HG02938 (cell line): ENCODE data around the gene ZBTB16.
"Not testable (repeated sequence)": the region's sequence is repeated elsewhere in the genome, so short reads cannot be mapped to it uniquely, and the experiment has no call there.

Source experiments
- ATAC-seq: cut with Tn5 transposase; IDR thresholded peaks from one replicate; pipeline ENCODE4 v1.9.1; 2021; ENCODE audit warnings: mild to moderate bottlenecking, moderate library complexity; ENCODE audit not compliant: unreplicated experiment

The ZBTB16 gene

DNA sequence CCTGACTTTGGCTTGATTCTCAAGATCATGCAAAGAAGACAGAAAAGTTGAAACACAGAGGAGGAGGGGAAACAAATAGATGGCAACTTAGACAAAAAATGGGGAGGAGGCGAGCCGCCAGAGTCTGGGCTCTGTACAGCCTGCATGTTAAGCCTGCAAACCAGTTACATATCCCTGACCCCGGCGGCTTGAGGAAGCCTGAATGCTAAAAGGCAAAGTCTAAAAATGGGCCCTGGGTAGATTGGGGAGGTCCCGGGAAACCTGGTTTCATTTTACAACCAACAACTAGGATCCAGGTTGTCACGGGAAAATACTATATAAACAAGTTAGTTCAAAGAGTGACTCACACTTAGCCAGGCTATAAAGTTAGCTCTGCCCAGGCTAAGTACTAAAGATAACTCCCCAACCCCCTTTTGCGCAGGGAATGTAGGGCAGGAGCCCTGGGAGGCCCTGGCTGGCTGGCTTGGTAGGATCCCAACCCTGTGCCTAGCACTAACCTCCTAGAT is 18.8 kb upstream of the ZBTB16 start:
- ATAC-seq: no peak

DNA sequence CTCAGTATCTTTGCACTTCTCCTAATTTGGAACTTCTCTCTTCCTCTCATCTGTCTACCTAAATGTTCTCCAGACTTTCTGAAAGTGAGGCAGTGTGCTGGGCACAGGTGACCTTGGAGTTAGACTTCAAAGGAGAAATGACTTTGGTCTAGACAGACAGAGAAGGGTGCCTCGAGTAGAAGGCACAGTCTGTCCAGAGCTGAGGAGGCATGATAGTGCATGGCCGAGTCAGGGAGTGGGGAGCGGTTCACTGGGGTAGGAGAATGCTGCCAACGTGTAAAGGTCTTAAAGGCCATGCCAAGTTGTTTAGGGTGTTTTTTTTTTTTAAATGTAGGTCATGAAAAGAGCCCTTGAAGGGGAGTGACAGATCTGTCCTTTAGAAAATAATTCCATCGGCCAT is 17.3 kb upstream of the ZBTB16 start:
- ATAC-seq: no peak

DNA sequence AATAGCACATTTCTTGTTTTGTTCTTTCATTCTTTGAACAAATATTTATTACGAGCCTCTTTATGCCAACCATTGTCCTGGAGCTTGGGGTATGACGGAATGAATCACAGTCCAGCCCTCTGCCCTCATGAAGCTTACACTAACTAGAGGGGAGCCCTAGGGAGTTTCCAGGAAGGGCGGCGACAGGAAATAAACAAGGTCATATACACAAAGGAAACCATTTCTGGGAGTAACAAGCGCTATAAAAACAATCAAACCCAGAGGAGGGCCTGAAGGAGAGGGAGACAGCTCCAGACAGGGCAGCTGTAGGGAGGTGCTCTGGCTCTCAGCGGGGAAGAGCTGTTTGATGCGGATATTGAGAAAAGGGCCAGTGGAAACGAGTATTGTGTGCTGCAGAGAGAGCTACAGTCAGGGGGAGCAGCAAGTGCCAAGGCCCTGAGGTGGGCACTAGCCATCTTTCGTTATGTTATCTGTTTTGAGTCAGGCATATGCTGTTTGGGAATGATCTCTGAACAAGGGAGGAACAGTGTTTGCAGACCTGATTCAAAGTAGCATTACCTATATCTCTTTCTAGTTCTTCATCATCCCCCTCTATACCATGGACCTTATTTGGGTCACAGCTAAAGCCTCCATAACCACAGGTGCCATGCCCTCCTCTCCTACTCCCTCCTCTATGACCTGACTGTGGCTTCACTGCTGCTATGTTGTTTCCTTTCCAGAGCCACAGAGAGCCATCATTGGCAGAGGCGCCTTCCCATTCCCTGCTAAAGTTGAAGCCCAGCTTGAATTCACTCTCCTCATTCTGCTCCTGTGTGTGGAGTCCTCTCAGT is 15.3 kb upstream of the ZBTB16 start:
- no peak for ATAC-seq

DNA sequence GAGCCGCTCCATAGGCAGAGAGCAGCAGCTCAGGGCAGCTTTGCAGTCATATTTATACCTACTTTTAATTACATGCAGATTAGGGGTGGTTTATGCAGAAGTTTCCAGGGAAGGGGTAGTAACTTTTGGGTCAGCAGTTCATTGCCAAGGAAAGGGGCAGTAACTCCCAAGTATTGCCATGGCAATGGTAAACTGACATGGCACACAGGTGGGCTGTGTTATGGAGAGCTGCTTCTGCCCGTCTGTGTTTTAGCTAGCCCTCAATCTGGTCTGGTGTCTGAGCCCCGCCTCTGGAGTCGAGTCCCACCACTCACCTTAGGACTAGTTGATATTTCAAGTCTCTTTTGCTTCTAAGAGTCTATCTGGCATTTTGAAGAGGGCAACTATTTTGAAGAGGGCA is 12.2 kb upstream of the ZBTB16 start:
- no peak for ATAC-seq

DNA sequence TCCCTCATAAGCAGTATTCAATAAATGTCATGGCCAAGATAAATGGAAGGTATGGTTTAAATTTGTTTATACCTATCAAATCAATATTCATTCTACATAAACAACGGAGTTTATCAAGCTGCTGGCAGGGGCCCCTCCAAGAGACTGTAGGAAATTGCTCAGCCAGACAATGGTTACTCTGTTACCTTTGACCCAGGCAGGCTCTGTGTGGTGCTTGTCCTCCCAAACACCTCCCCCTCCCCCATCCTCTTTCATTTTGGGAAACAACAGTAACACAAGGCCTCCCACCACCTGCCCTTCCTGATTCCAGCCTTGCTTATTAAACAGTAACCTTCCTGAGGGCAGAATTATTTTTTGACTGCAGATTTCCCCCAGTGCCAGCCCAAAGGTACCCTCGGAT is 10.5 kb upstream of the ZBTB16 start:
- no peak for ATAC-seq

DNA sequence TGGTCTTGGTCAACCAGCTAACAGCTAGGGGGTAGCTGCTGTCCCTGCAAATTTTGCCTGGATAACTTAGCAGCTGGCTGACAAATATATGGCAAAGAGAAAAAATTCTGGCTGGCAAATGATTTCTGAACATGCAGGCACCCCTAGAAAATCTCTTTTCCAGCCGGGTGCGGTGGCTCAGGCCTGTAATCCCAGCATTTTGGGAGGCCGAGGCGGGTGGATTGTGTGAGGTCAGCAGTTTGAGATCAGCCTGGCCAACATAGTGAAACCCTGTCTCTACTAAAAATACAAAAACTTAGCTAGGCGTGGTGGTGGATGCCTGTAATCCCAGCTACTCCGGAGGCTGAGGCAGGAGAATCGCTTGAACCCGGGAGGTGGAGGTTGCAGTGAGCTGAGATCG is 9.7 kb upstream of the ZBTB16 start:
- not testable (repeated sequence) for ATAC-seq

DNA sequence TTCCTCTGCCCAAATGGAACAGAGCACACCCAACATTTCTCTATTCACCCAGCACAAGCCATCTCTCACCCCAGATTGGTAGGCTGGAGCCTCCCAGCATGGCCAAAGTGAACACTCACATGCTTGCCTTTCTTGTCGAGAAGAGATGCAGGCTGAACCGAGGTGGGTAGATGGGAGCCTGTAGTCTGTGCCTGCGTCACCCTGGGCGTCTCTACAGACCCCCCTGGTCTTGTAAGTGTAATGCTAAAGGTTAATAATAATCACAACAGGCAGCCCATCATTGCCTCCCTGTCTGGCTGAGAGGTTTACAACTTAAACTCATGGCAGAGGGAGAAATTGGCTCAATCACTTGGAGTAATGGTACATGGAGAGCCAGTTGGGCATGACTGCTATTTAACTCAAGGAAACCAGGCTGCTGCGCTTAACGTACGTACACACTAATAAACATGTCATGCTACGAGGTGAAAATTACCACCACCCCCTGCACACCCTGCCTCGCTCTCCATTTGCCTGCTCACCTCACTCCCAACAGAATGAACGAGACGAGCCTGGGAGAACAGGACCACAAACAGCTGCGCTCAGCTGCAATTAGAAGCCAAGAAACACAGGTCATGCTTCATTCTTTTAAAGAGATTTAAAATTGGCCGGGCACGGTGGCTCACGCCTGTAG is 9.1 kb upstream of the ZBTB16 start:
- no peak for ATAC-seq

DNA sequence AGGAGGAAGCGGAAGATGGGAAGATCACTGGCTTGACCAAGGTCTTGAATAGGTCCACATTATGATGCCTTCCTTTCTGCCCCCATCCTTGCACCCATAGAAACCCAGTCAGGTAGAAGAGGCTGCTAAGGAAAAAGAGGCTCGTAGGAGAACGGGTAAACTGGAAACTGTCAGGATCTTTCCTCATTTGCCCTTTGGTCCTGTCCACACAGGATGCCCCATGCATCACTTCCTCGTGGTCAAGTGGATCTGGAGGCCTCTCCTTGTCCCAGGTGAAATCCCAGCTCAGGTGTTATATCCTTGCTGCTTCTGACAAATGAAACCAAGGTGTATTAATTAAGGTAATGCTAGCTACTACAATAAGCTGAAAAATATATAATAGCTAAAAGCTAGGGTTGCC is 8.0 kb upstream of the ZBTB16 start:
- no peak for ATAC-seq

DNA sequence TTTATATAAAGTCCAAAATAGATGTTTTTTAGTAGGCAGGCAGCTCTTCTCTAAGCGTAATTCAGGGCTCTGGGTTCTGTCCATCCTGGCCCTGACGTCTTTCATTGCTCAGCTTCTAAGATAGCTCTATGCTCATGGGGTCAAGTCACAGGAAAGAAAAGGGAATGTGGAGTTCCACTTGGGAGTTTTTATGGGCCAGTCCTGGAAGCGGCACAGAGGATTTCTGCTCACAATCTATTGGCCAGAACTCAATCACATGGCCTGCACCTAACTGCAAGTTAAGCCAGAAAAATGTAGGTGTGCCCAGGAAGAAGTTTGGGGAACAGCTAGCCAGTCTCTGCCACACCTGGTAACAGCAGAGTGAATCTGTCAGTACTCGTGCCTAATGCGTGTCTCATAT is 7.4 kb upstream of the ZBTB16 start:
- no peak for ATAC-seq

DNA sequence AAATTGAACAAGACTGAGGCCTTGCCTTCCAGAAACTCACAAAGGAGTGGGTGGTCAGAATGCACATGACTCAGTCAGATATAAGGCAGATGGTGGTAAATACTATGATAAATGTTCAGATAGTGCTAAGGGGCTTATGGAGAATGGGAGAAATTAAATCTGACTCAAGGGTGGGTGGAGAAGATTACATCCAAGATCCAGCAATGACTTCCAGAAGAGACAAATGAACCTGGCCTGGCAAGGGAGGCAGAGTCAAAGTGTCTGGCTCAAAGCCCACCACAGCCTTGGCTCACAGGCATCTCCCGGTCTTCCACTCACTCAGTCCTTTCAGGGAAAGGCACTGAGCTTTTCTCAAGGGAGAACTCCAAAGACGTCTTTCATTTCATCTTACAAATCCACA is 6.1 kb upstream of the ZBTB16 start:
- no peak for ATAC-seq

DNA sequence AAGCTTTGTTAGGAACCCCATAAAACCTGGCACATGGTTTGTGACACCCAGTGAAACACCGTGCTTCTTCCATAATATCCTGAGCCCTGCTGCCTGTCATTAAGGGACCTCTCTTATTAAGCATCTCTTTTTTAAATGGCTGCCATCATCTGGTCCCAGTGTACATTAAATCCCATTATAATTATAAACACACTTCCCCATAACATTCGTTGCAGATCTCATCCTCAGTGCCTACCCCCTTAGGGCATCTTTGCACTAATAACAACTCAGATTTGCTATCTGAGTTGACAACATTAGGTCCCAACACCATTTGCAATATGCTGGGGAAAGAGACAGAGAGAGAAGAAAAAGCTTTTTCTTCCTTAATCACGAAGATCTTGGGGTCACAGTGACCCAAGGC is 4.7 kb upstream of the ZBTB16 start:
- ATAC-seq: no peak

DNA sequence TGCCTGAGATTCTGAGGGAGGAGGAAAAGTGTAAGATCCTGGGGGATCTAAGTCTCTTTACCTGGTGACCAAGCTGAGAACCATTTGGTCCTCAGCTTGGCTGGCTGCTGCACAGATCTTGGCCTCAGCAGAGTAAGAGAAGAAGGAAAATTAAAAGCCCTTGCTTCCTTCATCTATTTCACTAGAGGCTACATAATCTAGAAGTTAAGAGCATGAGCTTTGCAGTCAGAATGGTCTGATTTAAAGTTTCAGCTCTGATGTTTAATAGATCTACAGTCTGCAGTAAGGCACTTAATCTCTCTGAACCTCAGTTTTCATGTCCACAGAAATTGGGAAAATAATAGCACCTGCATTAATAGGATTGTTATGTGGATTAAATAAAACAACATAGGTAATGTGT is 3.1 kb upstream of the ZBTB16 start:
- no peak for ATAC-seq

DNA sequence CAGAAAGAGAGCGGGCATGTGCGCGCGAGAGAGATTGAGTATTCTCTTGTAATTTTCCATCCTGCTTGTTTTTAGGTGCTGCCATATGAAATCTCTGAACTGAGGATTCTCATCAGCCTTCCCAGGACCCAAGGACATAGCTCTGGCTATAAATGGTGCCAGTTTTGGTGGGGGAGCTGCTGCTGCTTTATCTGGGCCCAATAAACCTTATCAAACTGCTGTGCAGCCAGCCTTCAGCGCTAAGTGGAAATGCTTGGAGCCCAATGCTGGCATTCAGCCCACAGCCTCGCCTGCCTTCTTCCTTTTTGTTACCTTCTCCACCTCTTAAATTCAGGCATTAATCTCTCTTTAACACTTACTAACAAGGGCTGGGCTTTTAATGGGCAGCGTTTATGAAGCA is 2.4 kb upstream of the ZBTB16 start:
- ATAC-seq: no peak

DNA sequence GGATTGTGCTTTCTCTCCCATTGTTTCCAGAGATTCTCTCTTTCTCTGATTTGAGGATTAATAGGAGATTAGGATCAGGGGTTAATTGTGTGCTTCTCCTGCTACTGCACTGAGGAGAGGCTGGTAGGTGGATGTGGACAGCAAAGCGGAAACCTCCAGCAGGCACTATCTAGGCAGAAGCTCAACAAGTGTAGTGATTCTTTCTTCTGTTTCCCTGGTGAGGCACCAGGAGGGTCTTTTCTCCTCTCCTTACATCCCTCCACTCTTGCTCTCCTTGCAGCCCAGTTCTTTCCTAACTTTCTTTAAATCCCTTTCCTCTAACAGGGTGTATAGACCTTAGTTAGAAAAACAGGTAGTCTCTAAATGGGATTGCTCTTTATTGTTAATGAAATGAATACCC is 1.9 kb upstream of the ZBTB16 start:
- no peak for ATAC-seq

DNA sequence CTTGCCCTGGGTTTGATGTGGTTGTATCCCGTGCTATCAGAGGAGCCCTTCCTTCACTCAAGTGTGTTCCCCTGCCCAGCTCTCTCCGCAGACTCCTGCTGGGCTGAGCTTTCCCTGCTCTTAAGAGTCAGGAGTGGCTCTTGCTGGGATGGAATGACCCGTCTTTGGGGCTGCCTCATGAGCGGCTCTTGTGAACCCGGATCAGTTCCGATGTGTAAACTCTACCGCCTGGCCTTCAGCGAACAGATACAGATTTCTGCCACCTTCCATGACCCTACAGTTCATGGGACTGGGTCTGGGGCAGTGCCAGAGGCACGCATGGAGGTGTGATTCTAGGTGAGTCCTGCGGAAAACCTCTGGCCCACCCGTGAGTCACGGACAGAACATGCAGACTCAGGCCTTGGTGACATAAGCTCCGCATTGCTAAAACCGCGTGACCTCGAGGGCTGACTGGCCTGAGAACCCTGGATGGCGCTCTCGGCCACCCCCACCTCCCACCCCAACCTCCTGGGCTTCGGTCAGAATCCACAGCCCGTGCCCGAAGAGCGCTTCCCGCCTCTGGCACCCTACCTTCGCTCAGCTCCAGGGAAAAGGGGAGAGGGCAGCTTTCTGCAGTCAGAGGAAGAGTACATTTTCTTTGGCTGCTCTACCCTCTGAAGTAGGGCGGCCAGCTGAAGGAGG is 1.3 kb upstream of the ZBTB16 start:
- ATAC-seq: no peak

DNA sequence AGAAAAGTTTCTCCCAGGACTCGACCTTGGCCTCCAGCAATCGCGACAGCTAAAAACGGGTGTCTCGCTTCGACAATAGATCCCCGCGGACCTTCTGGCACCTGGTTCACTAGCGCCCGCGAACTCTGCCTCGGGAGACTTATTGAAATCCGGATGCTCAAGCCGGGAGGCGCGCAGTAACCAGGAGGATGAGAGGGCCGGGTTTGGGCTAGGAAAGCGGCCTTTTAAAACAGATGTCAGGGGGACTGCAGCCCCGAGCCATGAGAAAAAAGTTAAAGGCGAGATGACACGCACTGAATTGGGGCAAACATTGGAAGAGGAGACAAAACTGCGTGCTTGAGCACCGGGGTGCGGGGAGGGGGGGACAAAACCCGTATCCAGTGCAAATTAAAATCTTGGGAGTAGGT is 637 bp upstream of the ZBTB16 start:
- ATAC-seq: no peak

DNA sequence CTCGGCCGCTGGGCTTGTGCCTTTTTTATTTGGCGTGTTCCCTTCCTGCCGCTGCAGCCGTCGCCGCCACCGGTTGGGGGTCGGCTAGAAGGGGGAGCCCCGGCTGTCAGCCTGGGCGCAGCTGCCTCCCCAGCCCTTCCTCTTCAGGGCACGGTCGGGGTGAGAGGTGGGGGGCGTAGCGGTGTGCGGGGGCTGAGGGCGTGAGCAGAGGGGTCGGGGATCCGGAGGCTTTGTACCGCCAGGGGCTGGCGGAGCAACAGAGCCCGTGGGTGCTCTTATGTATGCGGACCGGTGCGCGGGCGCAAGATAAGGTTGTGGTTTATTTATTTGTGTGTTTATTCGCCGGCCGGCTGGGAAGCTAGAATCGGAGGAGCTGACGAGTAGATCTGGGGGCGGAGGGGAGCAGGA is 477 bp downstream of the ZBTB16 start:
- no peak for ATAC-seq

DNA sequence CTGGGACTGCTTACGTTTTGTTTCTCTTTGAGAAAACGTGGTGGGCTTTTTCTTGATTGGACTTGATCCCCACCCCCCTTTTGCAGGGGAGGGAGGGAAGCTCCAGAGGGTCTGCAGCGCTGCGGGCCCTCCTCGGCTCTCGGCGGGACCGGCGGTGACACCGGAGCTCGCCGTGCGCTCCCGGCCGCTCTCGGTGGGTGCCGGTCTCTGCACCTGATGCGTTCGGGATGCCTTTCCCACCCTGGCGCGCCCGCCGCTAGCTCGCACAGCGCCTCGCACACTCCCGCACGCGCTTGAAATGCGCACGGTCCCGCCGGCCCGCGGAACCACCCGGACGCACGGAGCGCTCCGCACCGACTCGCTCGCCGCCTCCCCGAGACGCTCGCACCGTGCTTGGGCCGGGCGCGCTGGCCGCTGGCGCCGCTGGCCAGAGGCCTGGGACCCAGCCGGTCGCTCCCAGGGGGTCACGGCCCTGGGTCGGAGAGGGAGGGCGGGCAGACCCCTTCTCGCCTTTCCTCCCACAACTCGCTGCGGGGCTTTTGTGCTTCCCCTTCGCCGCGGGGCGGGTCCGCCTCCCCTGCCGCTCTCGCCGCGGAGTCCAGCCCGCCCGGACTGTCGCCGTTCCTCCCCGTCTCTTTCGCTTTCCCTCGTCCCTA is 1.0 kb downstream of the ZBTB16 start:
- ATAC-seq: no peak

DNA sequence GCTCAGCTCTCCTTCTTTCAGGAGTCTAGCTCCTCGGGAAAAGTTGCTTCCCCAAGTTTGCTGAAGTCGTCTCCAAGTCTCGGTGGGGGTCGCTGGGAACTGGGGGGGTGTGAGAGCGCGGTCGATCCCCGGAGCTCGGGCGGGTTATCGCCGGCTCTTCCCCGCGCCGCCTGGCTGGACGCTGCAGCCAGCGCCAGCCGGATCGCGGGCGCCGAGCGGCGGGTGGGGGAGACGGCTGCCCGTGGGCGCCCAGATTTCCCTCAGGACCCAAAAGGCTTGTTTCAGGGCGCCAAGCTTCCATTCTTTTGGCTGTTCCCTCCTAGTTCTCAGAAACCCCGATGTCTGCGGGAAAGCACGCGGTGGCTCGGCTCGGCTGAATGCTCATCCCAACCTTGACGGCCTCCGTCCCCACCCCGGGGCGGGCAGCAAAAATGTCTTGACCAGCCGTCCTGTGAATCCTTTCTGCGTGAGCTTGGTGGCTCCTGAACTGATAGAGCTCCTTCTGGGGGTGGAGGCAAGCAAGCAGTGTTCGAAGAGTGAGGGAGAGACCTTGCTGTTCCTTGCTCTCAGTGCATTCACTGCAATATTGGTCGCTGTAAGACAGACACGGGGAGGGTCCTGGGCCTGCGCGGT is 1.7 kb downstream of the ZBTB16 start:
- ATAC-seq: no peak

DNA sequence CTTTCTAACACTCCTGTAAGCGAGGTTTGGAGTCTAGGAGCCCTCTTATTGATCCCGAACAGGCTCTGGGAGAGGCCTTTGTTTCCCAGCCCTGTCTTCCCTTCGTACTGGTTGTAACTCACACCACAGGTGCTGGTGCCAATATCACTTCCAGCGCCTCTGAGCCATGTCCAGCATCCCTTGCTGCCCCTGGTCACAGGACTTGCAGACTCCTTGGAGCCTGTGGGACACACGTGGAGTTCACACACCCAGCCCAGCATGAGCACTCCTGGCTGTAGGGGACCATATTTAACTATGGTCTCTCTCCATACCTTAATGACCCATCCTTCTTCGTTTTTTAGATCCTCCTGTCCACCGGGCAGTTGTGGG is 2.2 kb downstream of the ZBTB16 start:
- no peak for ATAC-seq

DNA sequence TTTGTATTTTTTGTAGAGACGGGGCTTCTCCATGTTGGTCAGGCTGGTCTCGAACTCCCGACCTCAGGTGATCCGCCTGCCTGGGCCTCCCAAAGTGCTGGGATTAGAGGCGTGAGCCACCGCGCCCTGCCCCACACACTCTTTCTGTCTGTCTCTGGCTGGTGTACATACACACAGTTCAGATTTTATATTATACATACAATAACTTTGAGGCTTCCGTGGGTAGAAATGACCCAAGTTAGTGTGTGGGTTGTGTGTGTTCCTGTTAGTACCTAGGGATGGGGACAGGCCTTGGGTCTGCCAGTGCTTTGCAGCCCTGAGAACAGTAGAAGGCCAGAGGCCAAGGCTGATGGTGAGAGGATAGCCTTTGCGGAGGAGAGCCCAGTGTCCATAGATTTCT is 2.8 kb downstream of the ZBTB16 start:
- no peak for ATAC-seq
